ENCODE data around the gene GDPD4. TPM values are rescaled to one million over a fixed set of nuclear protein-coding genes. Genes with fewer than 3 reads are reported as not detected.

GDPD4 gene
- total RNA-seq, 1 experiment from 2014 or later = not detected

DNA sequence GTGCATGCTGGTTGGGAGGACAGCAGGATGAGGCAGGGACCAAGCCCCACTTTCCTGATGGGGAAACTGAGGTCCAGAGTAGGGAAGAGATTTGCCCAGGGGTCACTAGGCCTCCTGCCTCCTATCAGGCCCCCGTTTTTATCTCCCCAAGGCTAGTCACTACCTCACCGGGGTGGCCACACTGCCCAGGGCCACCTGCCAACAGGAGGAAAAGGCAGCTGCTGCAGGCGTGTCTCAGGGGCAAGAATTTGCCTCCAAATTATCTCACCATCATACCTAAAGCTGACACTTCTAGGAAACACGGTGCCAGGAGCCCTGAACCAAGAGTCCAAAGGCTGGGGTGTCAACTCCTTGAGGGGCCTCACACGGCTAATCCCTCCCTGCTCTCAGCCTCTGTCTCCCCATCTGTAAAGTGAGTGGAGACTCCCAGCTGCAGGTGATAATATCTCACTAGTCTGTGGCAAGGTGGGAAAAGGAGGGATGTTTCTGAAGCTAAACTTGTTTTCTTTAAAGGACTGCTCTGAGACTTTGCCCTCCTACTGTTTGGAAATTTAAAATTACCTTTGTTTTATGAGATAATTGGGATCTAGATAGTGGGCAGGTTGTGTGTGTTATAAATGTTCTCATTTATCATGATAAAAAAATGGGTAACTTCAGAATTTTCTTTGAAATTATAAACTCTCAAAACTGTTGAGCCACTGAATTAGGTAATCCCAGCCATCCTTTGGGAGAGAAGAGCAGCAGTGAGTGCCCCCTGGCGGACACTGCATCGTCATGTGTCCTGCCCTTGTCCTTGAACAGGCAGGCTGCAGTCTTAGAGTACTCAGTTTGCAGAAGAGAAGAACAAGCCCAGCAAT is 113.5 kb downstream of the GDPD4 start:
- Histone ChIP-seq H3K4me1 (peaks cover 7% of the 10 kb centered on the region; the same call in 1 of the 2 replicates), H3K9me3 (replicated peaks) (no peaks in the 10 kb centered on the region), H3K4me3 (no peak overlapping the region), H3K36me3 (no peaks in the 10 kb centered on the region), H3K27me3 (no peaks in the 10 kb centered on the region), H3K27ac (no peak overlapping the region)
- DNase-seq = peak; percentile 70 to 90

DNA sequence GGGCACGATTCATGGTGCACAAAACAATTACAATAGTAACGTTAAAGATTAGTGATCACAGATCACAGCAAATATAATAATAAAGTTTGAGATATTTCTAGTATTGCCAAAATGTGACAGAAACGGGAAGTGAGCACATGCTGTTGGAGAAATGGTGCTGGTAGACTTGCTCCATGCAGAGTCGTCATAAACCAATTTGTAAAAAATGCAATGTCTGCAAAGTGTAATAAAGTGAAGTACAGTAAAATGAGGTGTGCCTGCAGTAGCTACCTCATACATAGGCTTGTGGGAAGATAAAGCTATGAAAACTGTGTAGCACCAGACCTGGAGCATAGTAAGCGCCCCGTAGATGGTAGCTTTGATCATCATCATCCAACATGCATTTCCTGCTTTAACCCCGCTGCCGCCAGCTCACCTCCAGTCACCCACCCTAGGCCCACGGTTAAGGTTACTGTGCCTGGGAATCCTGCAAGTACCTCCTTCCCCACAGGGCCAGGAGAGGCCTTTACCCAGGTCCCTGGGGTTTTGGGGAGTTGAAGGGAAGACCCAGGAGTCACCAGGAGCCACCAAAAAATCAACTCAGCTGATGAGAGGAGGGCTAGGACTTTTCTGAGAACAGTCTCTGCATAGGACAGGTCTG is 114.3 kb downstream of the GDPD4 start:
- H3K27ac ChIP-seq = no peak overlapping the region
- H3K36me3 ChIP-seq = no peaks in the 10 kb centered on the region
- no peaks in the 10 kb centered on the region for H3K27me3 ChIP-seq
- H3K4me3 ChIP-seq = no peak overlapping the region
- no peaks in the 10 kb centered on the region for H3K9me3 ChIP-seq (replicated peaks)
- DNase-seq = no peak
- peaks cover 7% of the 10 kb centered on the region; the same call in 1 of the 2 replicates for H3K4me1 ChIP-seq

DNA sequence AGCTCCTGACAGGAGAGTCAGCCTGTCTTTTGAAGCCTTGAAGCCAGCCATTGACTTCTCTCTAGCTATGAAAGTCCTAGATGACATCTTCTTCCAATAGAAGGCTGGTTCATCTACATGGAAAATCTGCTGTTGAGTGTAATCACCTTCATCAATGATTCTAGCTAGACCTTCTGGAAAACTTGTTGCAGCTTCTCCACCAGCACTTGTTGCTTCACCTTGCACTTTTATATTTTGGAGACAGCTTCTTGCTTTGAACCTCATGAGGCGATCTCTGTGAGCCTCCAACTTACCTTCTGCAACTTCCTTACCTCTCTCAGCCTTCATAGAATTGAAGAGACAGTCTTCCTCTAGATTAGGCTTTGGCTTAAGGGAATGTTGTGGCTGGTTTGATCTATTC is 115.2 kb downstream of the GDPD4 start:
- Histone ChIP-seq H3K4me3 (no peak overlapping the region), H3K4me1 (peaks cover 7% of the 10 kb centered on the region; the same call in 1 of the 2 replicates), H3K9me3 (replicated peaks) (no peaks in the 10 kb centered on the region), H3K27me3 (no peaks in the 10 kb centered on the region), H3K27ac (no peak overlapping the region), H3K36me3 (no peaks in the 10 kb centered on the region)
- DNase-seq = no peak

DNA sequence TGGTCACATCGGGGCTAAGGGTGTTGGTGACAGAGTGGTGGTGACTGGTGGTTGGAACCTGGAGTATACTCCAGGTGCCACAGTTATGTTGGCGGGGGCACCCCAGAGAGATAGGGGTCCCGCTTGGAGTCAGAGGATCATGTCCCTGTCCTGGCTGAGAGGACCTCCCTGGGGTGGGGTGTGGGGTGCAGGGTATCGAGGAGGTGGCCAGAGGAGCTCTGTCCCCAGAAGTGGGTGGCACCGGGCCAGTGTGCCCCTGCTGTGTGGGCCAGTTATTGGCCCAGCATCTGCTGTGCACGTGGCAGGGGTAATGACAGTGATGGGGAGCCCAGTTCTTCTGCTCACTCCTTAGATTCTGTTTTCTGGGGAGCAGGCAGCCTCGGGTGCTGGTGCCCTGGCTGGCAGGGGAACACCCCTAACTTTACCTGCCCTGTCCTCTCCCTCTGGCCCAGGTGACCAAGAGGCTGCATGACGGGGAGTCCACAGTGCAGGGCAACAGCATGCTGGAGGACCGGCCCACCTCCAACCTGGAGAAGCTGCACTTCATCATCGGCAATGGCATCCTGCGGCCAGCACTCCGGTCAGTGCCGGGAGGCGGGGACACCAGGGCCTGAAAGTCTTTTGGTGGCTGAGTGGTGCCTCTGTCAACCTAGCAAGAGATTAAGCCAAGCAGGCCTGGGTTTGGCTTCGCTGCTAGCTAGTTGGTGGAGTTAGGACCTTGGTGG is 117.2 kb downstream of the GDPD4 start:
- peaks cover 6% of the 10 kb centered on the region; the same call in 1 of the 2 replicates for H3K4me1 ChIP-seq
- H3K27ac ChIP-seq = no peak overlapping the region
- no peak overlapping the region for H3K4me3 ChIP-seq
- H3K27me3 ChIP-seq = no peaks in the 10 kb centered on the region
- H3K36me3 ChIP-seq = no peaks in the 10 kb centered on the region
- no peaks in the 10 kb centered on the region for H3K9me3 ChIP-seq (replicated peaks)
- DNase-seq = no peak

- H3K4me1 ChIP-seq = no peaks in the 10 kb centered on the region
- no peak overlapping the region for H3K27ac ChIP-seq
- H3K9me3 ChIP-seq (replicated peaks) = no peaks in the 10 kb centered on the region
- H3K36me3 ChIP-seq = no peaks in the 10 kb centered on the region
- no peak overlapping the region for H3K4me3 ChIP-seq
- no peak for DNase-seq
- no peaks in the 10 kb centered on the region for H3K27me3 ChIP-seq
Measured at GRCh38 chr11:77183431-77183984, 118.0 kb downstream of the GDPD4 start.

- no peaks in the 10 kb centered on the region for H3K4me1 ChIP-seq
- H3K27ac ChIP-seq = no peak overlapping the region
- H3K36me3 ChIP-seq = no peaks in the 10 kb centered on the region
- H3K4me3 ChIP-seq = no peak overlapping the region
- no peaks in the 10 kb centered on the region for H3K27me3 ChIP-seq
- no peaks in the 10 kb centered on the region for H3K9me3 ChIP-seq (replicated peaks)
- no peak for DNase-seq
Measured at GRCh38 chr11:77182542-77183430, 118.7 kb downstream of the GDPD4 start.

DNA sequence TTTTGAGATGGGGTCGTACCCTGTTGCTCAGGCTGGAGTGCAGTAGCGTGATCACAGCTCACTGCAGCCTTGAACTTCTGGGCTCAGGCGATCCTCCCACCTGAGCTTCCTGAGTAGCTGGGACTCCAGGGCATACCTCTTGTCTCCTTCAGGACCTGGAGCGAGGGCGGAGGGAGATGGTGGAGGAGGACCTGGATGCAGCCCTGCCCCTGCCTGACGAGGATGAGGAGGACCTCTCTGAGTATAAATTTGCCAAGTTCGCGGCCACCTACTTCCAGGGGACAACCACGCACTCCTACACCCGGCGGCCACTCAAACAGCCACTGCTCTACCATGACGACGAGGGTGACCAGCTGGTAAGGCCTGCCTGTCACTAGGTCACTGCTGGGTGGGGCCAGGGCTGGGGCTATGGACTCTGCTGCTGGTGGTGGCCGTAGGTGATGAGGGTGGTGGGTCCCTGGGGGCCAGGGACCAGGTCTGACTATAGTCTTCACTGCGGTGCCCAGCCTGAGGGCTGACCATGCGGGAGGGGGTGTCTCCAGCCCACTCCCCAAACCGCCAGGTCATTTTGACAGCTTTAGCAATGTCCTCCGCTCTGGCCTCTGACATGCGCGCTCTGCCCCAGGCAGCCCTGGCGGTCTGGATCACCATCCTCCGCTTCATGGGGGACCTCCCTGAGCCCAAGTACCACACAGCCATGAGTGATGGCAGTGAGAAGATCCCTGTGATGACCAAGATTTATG is 119.5 kb downstream of the GDPD4 start:
- Histone ChIP-seq H3K27me3 (no peaks in the 10 kb centered on the region), H3K27ac (no peak overlapping the region), H3K9me3 (replicated peaks) (no peaks in the 10 kb centered on the region), H3K4me1 (no peaks in the 10 kb centered on the region), H3K36me3 (no peaks in the 10 kb centered on the region), H3K4me3 (no peak overlapping the region)
- DNase-seq = no peak

DNA sequence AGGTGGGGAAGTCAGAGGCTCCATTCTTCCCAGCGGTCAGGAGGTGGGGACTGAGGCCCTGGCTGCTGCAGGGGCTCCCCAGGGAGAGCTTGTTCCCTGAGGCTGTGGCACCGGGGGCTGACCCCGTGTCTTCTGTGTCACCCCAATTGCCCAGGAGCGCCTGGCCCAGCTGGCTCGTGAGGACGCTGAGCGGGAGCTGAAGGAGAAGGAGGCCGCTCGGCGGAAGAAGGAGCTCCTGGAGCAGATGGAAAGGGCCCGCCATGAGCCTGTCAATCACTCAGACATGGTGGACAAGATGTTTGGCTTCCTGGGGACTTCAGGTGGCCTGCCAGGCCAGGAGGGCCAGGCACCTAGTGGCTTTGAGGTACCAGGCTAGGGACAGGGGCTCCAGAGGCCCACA is 120.3 kb downstream of the GDPD4 start:
- Histone ChIP-seq H3K27ac (no peak overlapping the region), H3K9me3 (replicated peaks) (no peaks in the 10 kb centered on the region), H3K36me3 (no peaks in the 10 kb centered on the region), H3K4me3 (no peak overlapping the region), H3K4me1 (no peaks in the 10 kb centered on the region), H3K27me3 (no peaks in the 10 kb centered on the region)
- DNase-seq = no peak

GRCh38 chr11:77180346-77180745 is 121.1 kb downstream of the GDPD4 start:
- Histone ChIP-seq H3K9me3 (replicated peaks) (no peaks in the 10 kb centered on the region), H3K27ac (no peak overlapping the region), H3K4me3 (no peak overlapping the region), H3K4me1 (peaks cover 5% of the 10 kb centered on the region), H3K36me3 (no peaks in the 10 kb centered on the region), H3K27me3 (no peaks in the 10 kb centered on the region)
- DNase-seq = no peak

- Histone ChIP-seq H3K4me3 (no peak overlapping the region), H3K4me1 (peaks cover 12% of the 10 kb centered on the region), H3K9me3 (replicated peaks) (no peaks in the 10 kb centered on the region), H3K27ac (no peak overlapping the region), H3K27me3 (no peaks in the 10 kb centered on the region), H3K36me3 (no peaks in the 10 kb centered on the region)
- no peak for DNase-seq
Measured at GRCh38 chr11:77179681-77180080, 121.8 kb downstream of the GDPD4 start.

GRCh38 chr11:77179048-77179447 is 122.4 kb downstream of the GDPD4 start:
- no peak for DNase-seq

GRCh38 chr11:77178150-77178549 is 123.3 kb downstream of the GDPD4 start:
- Histone ChIP-seq H3K27me3 (no peaks in the 10 kb centered on the region), H3K4me1 (peaks cover 25% of the 10 kb centered on the region), H3K9me3 (replicated peaks) (no peaks in the 10 kb centered on the region), H3K4me3 (no peak overlapping the region), H3K27ac (no peak overlapping the region), H3K36me3 (no peaks in the 10 kb centered on the region)
- DNase-seq = no peak

More at GRCh38 chr11:77179048-77179447, 122.4 kb downstream of the GDPD4 start:
- H3K9me3 ChIP-seq (replicated peaks) = no peaks in the 10 kb centered on the region
- H3K4me3 ChIP-seq = no peak overlapping the region
- H3K27me3 ChIP-seq = no peaks in the 10 kb centered on the region
- no peaks in the 10 kb centered on the region for H3K36me3 ChIP-seq
- H3K4me1 ChIP-seq = peaks cover 16% of the 10 kb centered on the region
- H3K27ac ChIP-seq = no peak overlapping the region

GRCh38 chr11:77176996-77177395 is 124.5 kb downstream of the GDPD4 start:
- no peak for DNase-seq
- Histone ChIP-seq H3K27ac (no peak overlapping the region), H3K9me3 (replicated peaks) (no peaks in the 10 kb centered on the region), H3K27me3 (no peaks in the 10 kb centered on the region), H3K36me3 (no peaks in the 10 kb centered on the region), H3K4me3 (no peak overlapping the region), H3K4me1 (peaks cover 30% of the 10 kb centered on the region)
